Fibroblast of peridontal ligament (primary cell): ENCODE data around the gene MAP4K3.

ENCODE experiments used
- DNase-seq: peaks from one replicate; pipeline ENCODE4 v3.0.0-alpha.2; 2010; ENCODE audit errors: extremely low read depth

MAP4K3 gene

GRCh38 chr2:39445934-39446333 lies 8.8 kb upstream of the MAP4K3 start:
- no peak for DNase-seq

- DNase-seq: no peak
Observed at GRCh38 chr2:39443009-39443408, 5.9 kb upstream of the MAP4K3 start.

- peak; percentile 34 for DNase-seq
Observed at GRCh38 chr2:39437522-39438296, 624 bp upstream of the MAP4K3 start.

- peak; percentile 81 for DNase-seq
Observed at GRCh38 chr2:39435741-39436591, 1.1 kb downstream of the MAP4K3 start.

GRCh38 chr2:39435234-39435633 lies 1.9 kb downstream of the MAP4K3 start:
- peak; percentile 39 for DNase-seq

GRCh38 chr2:39434233-39434897 lies 2.7 kb downstream of the MAP4K3 start:
- DNase-seq: peak; percentile 34

- peak; percentile 76 for DNase-seq
Observed at GRCh38 chr2:39433586-39434195, 3.4 kb downstream of the MAP4K3 start.

- no peak for DNase-seq
Observed at GRCh38 chr2:39432701-39433100, 4.4 kb downstream of the MAP4K3 start.

GRCh38 chr2:39431592-39432316 lies 5.3 kb downstream of the MAP4K3 start:
- DNase-seq: no peak

GRCh38 chr2:39429746-39430145 lies 7.3 kb downstream of the MAP4K3 start:
- no peak for DNase-seq

- DNase-seq: no peak
Observed at GRCh38 chr2:39424951-39425350, 12.1 kb downstream of the MAP4K3 start.

GRCh38 chr2:39422700-39423099 lies 14.4 kb downstream of the MAP4K3 start:
- DNase-seq: no peak

GRCh38 chr2:39421354-39421753 lies 15.7 kb downstream of the MAP4K3 start:
- no peak for DNase-seq

GRCh38 chr2:39419282-39420223 lies 17.5 kb downstream of the MAP4K3 start:
- peak; percentile 77 for DNase-seq

- no peak for DNase-seq
Observed at GRCh38 chr2:39418491-39418890, 18.6 kb downstream of the MAP4K3 start.

- peak; percentile 92 for DNase-seq
Observed at GRCh38 chr2:39416140-39416539, 20.9 kb downstream of the MAP4K3 start.

GRCh38 chr2:39413063-39413737 lies 23.9 kb downstream of the MAP4K3 start:
- no peak for DNase-seq

- peak; percentile 92 for DNase-seq
Observed at GRCh38 chr2:39411181-39411944, 25.7 kb downstream of the MAP4K3 start.
